ENCODE results near the gene ATP2A3. TPM values are rescaled to one million over a fixed set of nuclear protein-coding genes. Genes with fewer than 3 reads are reported as not detected.
A peak's percentile ranks its signal among the peaks of the same experiment; 100 is the strongest.

Gene ATP2A3
- total RNA-seq, 1 donor = 2.3 TPM

- TF ChIP-seq CTCF (IDR thresholded peaks at IDR 0.05; ENCODE audit: insufficient read depth, low read length) = no peak
- no peak overlapping the region for H3K4me3 ChIP-seq (ENCODE audit: low read depth, low read length)
- no peak for DNase-seq (ENCODE audit: low read depth)
Observed at GRCh38 chr17:3990386-3991127, 26.3 kb upstream of the ATP2A3 start.

DNA sequence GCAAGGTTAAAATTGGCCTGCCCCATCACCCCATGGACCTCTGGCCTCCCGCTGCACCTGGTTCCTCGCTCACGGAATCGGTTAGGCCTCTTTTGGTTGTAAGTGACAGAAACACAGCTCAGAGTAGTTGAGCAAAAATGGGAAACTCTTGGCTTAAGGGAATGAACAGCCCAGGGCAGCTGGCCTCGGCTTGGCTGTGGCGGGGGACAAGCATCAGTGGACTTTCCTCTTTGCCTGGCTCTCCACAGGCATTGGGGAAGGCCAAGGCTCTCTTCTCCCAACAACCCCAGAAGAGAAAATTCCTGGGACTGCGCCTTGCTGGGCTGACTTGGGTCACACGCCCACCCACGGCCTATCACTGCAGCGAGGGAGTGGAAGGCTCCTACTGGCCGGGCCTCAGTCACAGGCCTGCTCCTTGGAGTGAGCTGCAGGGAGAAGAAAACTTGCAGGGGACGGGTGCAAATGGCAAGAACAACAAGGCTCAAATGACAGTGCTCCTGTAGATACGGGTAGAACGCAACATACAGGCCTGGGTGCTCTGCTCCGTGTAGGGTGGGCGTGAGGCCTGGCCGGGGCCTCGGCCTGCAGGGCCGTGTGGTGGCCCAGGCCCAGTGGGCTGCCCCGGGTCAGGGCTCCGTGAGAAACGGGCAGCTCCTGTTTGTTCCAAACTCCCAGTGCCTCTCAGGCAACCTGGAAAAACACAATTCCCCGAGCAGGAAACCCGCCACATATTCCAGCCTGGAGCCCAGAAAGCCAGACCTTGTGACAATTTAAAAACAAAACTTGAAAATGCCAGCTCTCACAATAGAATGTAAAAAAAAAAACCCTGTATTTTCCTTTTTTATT lies 25.0 kb upstream of the ATP2A3 start:
- H3K4me3 ChIP-seq (ENCODE audit: low read depth, low read length) = no peak overlapping the region
- no peak for TF ChIP-seq CTCF (IDR thresholded peaks at IDR 0.05; ENCODE audit: insufficient read depth, low read length)
- DNase-seq (ENCODE audit: low read depth) = no peak

GRCh38 chr17:3988297-3989040 lies 24.2 kb upstream of the ATP2A3 start:
- no peak for TF ChIP-seq CTCF (IDR thresholded peaks at IDR 0.05; ENCODE audit: insufficient read depth, low read length)
- peak; percentile 79 for DNase-seq (ENCODE audit: low read depth)
- no peak overlapping the region for H3K4me3 ChIP-seq (ENCODE audit: low read depth, low read length)

- no peak for TF ChIP-seq CTCF (IDR thresholded peaks at IDR 0.05; ENCODE audit: insufficient read depth, low read length)
- no peak overlapping the region for H3K4me3 ChIP-seq (ENCODE audit: low read depth, low read length)
- no peak for DNase-seq (ENCODE audit: low read depth)
Observed at GRCh38 chr17:3986939-3987335, 22.7 kb upstream of the ATP2A3 start.

- TF ChIP-seq CTCF (IDR thresholded peaks at IDR 0.05; ENCODE audit: insufficient read depth, low read length) = no peak
- no peak for DNase-seq (ENCODE audit: low read depth)
- H3K4me3 ChIP-seq (ENCODE audit: low read depth, low read length) = no peak overlapping the region
Observed at GRCh38 chr17:3986270-3986938, 22.2 kb upstream of the ATP2A3 start.

DNA sequence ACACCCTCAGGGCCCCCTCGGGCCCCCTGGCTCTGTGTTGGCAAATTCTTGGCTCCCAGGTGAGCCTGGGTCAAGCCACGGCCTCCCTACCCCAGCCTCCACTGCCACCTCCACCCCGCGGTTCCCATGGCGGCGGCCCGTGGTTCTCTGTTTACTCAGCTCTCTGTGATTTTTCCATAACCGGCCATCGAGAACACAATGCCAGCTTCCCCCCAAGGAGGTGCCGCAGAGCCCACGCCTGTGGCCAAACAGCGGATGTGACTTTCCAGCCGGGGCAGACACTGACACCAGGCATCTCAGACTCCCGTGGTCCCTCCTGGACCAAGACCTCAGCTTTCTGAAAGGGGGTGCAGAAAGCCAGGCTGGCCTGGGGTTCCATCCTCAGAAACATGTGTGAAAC lies 21.6 kb upstream of the ATP2A3 start:
- TF ChIP-seq CTCF (IDR thresholded peaks at IDR 0.05; ENCODE audit: insufficient read depth, low read length) = no peak
- DNase-seq (ENCODE audit: low read depth) = no peak
- no peak overlapping the region for H3K4me3 ChIP-seq (ENCODE audit: low read depth, low read length)

Measured in fibroblast of the aortic adventitia (primary cell).